Left lung (tissue), 10 donors: ENCODE data around the gene ATP8A2. TPM values are rescaled to one million over a fixed set of nuclear protein-coding genes. Genes with fewer than 3 reads are reported as not detected.

Experiments
- ATAC-seq: fragments of 200-7000 bp; cut with Tn5 transposase; one replicate; pipeline ENCODE4 v1.9.1; 2020; ENCODE audit warnings: moderate library complexity
- DNase-seq, 4 donors: peaks; one replicate each; pipeline ENCODE4 v3.0.0-alpha.2; 2013 to 2020
- H3K27ac ChIP-seq, 2 donors: fragments of 200-600 bp; sonication (generic) in 1 of 2; one replicate each; pipeline versions ENCODE4 v1.5.0 to v1.8.0; 2020 to 2021
- H3K27me3 ChIP-seq, 2 donors: fragments of 200-600 bp; sonication (generic) in 1 of 2; one replicate each; pipeline versions ENCODE4 v1.5.0 to v1.8.0; 2020 to 2021
- H3K36me3 ChIP-seq, 2 donors: fragments of 200-600 bp; sonication (generic) in 1 of 2; one replicate each; pipeline versions ENCODE4 v1.5.0 to v1.8.0; 2020 to 2021
- H3K4me1 ChIP-seq, 2 donors: fragments of 200-600 bp; one replicate each; pipeline ENCODE4 v1.8.0; 2021
- H3K4me3 ChIP-seq, 2 donors: fragments of 200-600 bp; sonication (generic) in 1 of 2; one replicate each; pipeline versions ENCODE4 v1.5.0 to v1.8.0; 2020 to 2021; ENCODE audit warnings: mild to moderate bottlenecking in 1 of 2
- H3K9me3 ChIP-seq, 2 donors: fragments of 200-600 bp; sonication (generic) in 1 of 2; one replicate each; pipeline versions ENCODE4 v1.5.0 to v1.8.0; 2020 to 2021
- intact Hi-C, 2 donors: fragments of 100-400 bp; cut with DNase I; formaldehyde crosslinking; loops; one replicate each; pipeline versions ENCODE4 v1.11.2 to v1.14.2; 2022
- polyA plus RNA-seq, 6 donors: library from polyadenylated mRNA; unstranded; fragments of 120-200 nt; gene quantifications; one replicate each; pipeline ENCODE4 v1.2.1, GENCODE V29; 2013; ENCODE audit not compliant: insufficient read length in 6 of 6
- total RNA-seq, 2 donors: library from RNA; stranded (reverse); fragmentation: NEBNext Ultra II Directional; extraction: Animal tissue kit (Norgen Biotek cat#: 25700); gene quantifications; one replicate each; pipeline ENCODE4 v1.2.1, GENCODE V29; 2021
- TF ChIP-seq, protein P1 (sequence below), 2 donors: fragments of 200-600 bp; sonication (generic) in 1 of 2; IDR thresholded peaks; one replicate each; pipeline versions ENCODE4 v1.5.0 to v1.8.0; 2021; ENCODE audit warnings: antibody characterized with exemption in 2 of 2
- donor health status: DM: no; HTN: yes; CAD: no.
- donor health status: DM: no; HTN: no; CAD: no.

ATP8A2 gene
- total and polyA plus RNA-seq, 8 donors = 1.1 to 13.4 (median 9.6) TPM

DNA sequence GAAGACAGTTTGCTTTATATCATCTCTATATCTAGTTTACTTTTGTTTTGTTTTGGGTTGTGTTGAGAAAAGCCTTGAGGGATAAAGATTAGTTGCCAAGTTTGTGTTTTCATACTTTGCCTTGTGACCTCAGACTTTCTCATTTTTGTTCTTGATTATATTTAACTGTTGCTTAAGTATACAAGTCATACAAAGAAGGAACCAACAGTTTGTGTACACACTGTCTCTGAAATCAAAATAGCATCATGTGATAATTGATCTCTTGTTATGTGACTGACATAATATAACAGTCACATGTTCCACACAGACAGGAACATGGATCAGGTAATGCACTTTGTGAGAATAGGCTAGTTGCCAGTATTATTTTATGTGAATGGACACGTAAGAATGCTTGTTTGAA, 609.3 kb downstream of the ATP8A2 start:
- Histone ChIP-seq H3K27me3 (peaks cover 0 to 27% of the 10 kb centered on the region in 2 donors), H3K9me3 (no peaks in the 10 kb centered on the region), H3K27ac (no peak overlapping the region), H3K4me3 (no peak overlapping the region), H3K4me1 (no peaks in the 10 kb centered on the region), H3K36me3 (no peaks in the 10 kb centered on the region)
- TF ChIP-seq, protein P1, sequence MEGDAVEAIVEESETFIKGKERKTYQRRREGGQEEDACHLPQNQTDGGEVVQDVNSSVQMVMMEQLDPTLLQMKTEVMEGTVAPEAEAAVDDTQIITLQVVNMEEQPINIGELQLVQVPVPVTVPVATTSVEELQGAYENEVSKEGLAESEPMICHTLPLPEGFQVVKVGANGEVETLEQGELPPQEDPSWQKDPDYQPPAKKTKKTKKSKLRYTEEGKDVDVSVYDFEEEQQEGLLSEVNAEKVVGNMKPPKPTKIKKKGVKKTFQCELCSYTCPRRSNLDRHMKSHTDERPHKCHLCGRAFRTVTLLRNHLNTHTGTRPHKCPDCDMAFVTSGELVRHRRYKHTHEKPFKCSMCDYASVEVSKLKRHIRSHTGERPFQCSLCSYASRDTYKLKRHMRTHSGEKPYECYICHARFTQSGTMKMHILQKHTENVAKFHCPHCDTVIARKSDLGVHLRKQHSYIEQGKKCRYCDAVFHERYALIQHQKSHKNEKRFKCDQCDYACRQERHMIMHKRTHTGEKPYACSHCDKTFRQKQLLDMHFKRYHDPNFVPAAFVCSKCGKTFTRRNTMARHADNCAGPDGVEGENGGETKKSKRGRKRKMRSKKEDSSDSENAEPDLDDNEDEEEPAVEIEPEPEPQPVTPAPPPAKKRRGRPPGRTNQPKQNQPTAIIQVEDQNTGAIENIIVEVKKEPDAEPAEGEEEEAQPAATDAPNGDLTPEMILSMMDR (IDR thresholded peaks at IDR 0.05) = no peak
- DNase-seq = no peak
- intact Hi-C loops = no loop called here
- ATAC-seq = no peak

- Histone ChIP-seq H3K27me3 (peaks cover 0 to 11% of the 10 kb centered on the region in 2 donors), H3K27ac (no peak overlapping the region), H3K4me3 (no peak overlapping the region), H3K9me3 (no peaks in the 10 kb centered on the region), H3K4me1 (no peaks in the 10 kb centered on the region), H3K36me3 (no peaks in the 10 kb centered on the region)
- intact Hi-C loops = no loop called here
- ATAC-seq = no peak
- DNase-seq = no peak
- TF ChIP-seq, protein P1 (IDR thresholded peaks at IDR 0.05) = no peak
Observed at GRCh38 chr13:25982907-25983306, 611.1 kb downstream of the ATP8A2 start.

- Histone ChIP-seq H3K27me3 (no peaks in the 10 kb centered on the region), H3K9me3 (no peaks in the 10 kb centered on the region), H3K27ac (no peak overlapping the region), H3K4me3 (no peak overlapping the region), H3K4me1 (no peaks in the 10 kb centered on the region), H3K36me3 (no peaks in the 10 kb centered on the region)
- intact Hi-C loops = no loop called here
- no peak for DNase-seq
- no peak for ATAC-seq
- TF ChIP-seq, protein P1 (IDR thresholded peaks at IDR 0.05) = no peak
Observed at GRCh38 chr13:25987987-25988386, 616.2 kb downstream of the ATP8A2 start.

- Histone ChIP-seq H3K36me3 (no peaks in the 10 kb centered on the region), H3K27me3 (no peaks in the 10 kb centered on the region), H3K9me3 (no peaks in the 10 kb centered on the region), H3K27ac (no peak overlapping the region), H3K4me3 (no peak overlapping the region), H3K4me1 (no peaks in the 10 kb centered on the region)
- TF ChIP-seq, protein P1 (IDR thresholded peaks at IDR 0.05) = no peak
- intact Hi-C loops = no loop called here
- DNase-seq = no peak
- ATAC-seq = no peak
Observed at GRCh38 chr13:25988661-25989060, 616.9 kb downstream of the ATP8A2 start.

GRCh38 chr13:25990801-25991200, 619.0 kb downstream of the ATP8A2 start:
- intact Hi-C loops = no loop called here
- Histone ChIP-seq H3K27me3 (no peaks in the 10 kb centered on the region), H3K4me3 (no peak overlapping the region), H3K27ac (no peak overlapping the region), H3K36me3 (no peaks in the 10 kb centered on the region), H3K9me3 (peaks cover 0 to 12% of the 10 kb centered on the region in 2 donors), H3K4me1 (no peaks in the 10 kb centered on the region)
- DNase-seq (no peak), ATAC-seq (no peak)
- TF ChIP-seq, protein P1 (IDR thresholded peaks at IDR 0.05) = no peak
